Rectal smooth muscle tissue (tissue), 1 donor: ENCODE results near the gene PLEKHG5.
"Not testable (repeated sequence)": the region's sequence is repeated elsewhere in the genome, so short reads cannot be mapped to it uniquely, and the experiment has no call there.

Experiments
- H3K27ac ChIP-seq: one replicate; pipeline ENCODE4 v1.7.0; 2013; ENCODE audit warnings: low read depth, low read length, inconsistent platforms
- H3K27me3 ChIP-seq: one replicate; pipeline ENCODE4 v1.7.0; 2013; ENCODE audit warnings: low read length; ENCODE audit not compliant: control insufficient read depth, insufficient read depth
- H3K36me3 ChIP-seq: one replicate; pipeline ENCODE4 v1.7.0; 2013; ENCODE audit warnings: low read length; ENCODE audit not compliant: control insufficient read depth, insufficient read depth
- H3K4me1 ChIP-seq: one replicate; pipeline ENCODE4 v1.7.0; 2013; ENCODE audit warnings: low read length; ENCODE audit not compliant: control insufficient read depth, insufficient read depth
- H3K4me3 ChIP-seq: one replicate; pipeline ENCODE4 v1.7.0; 2013; ENCODE audit warnings: low read length
- H3K9ac ChIP-seq: one replicate; pipeline ENCODE4 v1.7.0; 2013; ENCODE audit warnings: low read length

PLEKHG5 gene

GRCh38 chr1:6448749-6449631 is 42.5 kb downstream of the PLEKHG5 start:
- no peak overlapping the region for H3K4me3 ChIP-seq
- H3K27me3 ChIP-seq, result peaks cover 17% of the 10 kb centered on the region
- no peaks in the 10 kb centered on the region for H3K4me1 ChIP-seq
- H3K27ac ChIP-seq, result no peak overlapping the region
- H3K36me3 ChIP-seq, result no peaks in the 10 kb centered on the region
- no peak overlapping the region for H3K9ac ChIP-seq

- H3K36me3 ChIP-seq, result no peaks in the 10 kb centered on the region
- no peak overlapping the region for H3K4me3 ChIP-seq
- H3K27me3 ChIP-seq, result peaks cover 17% of the 10 kb centered on the region
- no peaks in the 10 kb centered on the region for H3K4me1 ChIP-seq
- no peak overlapping the region for H3K27ac ChIP-seq
- no peak overlapping the region for H3K9ac ChIP-seq
Observed at GRCh38 chr1:6447818-6448748, 43.4 kb downstream of the PLEKHG5 start.

GRCh38 chr1:6447016-6447817 is 44.2 kb downstream of the PLEKHG5 start:
- Histone ChIP-seq H3K27me3 (peaks cover 14% of the 10 kb centered on the region), H3K4me1 (no peaks in the 10 kb centered on the region), H3K9ac (no peak overlapping the region), H3K27ac (no peak overlapping the region), H3K4me3 (no peak overlapping the region), H3K36me3 (no peaks in the 10 kb centered on the region)

- no peak overlapping the region for H3K9ac ChIP-seq
- no peak overlapping the region for H3K27ac ChIP-seq
- H3K27me3 ChIP-seq, result peaks cover 14% of the 10 kb centered on the region
- H3K36me3 ChIP-seq, result no peaks in the 10 kb centered on the region
- no peaks in the 10 kb centered on the region for H3K4me1 ChIP-seq
- no peak overlapping the region for H3K4me3 ChIP-seq
Observed at GRCh38 chr1:6446665-6447015, 44.8 kb downstream of the PLEKHG5 start.

GRCh38 chr1:6445929-6446328 is 45.5 kb downstream of the PLEKHG5 start:
- H3K4me1 ChIP-seq, H3K9ac ChIP-seq, H3K36me3 ChIP-seq, H3K4me3 ChIP-seq, H3K27ac ChIP-seq: not testable (repeated sequence)
- peaks cover 14% of the 10 kb centered on the region for H3K27me3 ChIP-seq

GRCh38 chr1:6445062-6445763 is 46.3 kb downstream of the PLEKHG5 start:
- no peaks in the 10 kb centered on the region for H3K36me3 ChIP-seq
- peaks cover 11% of the 10 kb centered on the region for H3K27me3 ChIP-seq
- no peaks in the 10 kb centered on the region for H3K4me1 ChIP-seq

GRCh38 chr1:6444377-6444776 is 47.1 kb downstream of the PLEKHG5 start:
- peaks cover 12% of the 10 kb centered on the region for H3K27me3 ChIP-seq
- no peak overlapping the region for H3K9ac ChIP-seq
- H3K36me3 ChIP-seq, result no peaks in the 10 kb centered on the region
- no peak overlapping the region for H3K4me3 ChIP-seq
- no peak overlapping the region for H3K27ac ChIP-seq
- no peaks in the 10 kb centered on the region for H3K4me1 ChIP-seq

More at GRCh38 chr1:6445062-6445763, 46.3 kb downstream of the PLEKHG5 start:
- H3K27ac ChIP-seq, result no peak overlapping the region
- H3K9ac ChIP-seq, result no peak overlapping the region
- no peak overlapping the region for H3K4me3 ChIP-seq

GRCh38 chr1:6443339-6444115 is 47.9 kb downstream of the PLEKHG5 start:
- H3K36me3 ChIP-seq, result no peaks in the 10 kb centered on the region
- no peak overlapping the region for H3K9ac ChIP-seq
- H3K27me3 ChIP-seq, result peaks cover 10% of the 10 kb centered on the region
- no peak overlapping the region for H3K27ac ChIP-seq
- no peaks in the 10 kb centered on the region for H3K4me1 ChIP-seq
- H3K4me3 ChIP-seq, result no peak overlapping the region

GRCh38 chr1:6441586-6441985 is 49.9 kb downstream of the PLEKHG5 start:
- no peak overlapping the region for H3K9ac ChIP-seq
- no peak overlapping the region for H3K4me3 ChIP-seq
- H3K36me3 ChIP-seq, result no peaks in the 10 kb centered on the region
- H3K4me1 ChIP-seq, result no peaks in the 10 kb centered on the region
- H3K27me3 ChIP-seq, result peaks cover 9% of the 10 kb centered on the region
- no peak overlapping the region for H3K27ac ChIP-seq

- no peaks in the 10 kb centered on the region for H3K36me3 ChIP-seq
- H3K9ac ChIP-seq, result no peak overlapping the region
- H3K27me3 ChIP-seq, result peaks cover 8% of the 10 kb centered on the region
- H3K4me3 ChIP-seq, result no peak overlapping the region
- no peak overlapping the region for H3K27ac ChIP-seq
- no peaks in the 10 kb centered on the region for H3K4me1 ChIP-seq
Observed at GRCh38 chr1:6440198-6441126, 51.0 kb downstream of the PLEKHG5 start.
